M059J (cell line): ENCODE results near the gene DLG5. TPM values are rescaled to one million over a fixed set of nuclear protein-coding genes. Genes with fewer than 3 reads are reported as not detected.

ENCODE experiments used
- DNase-seq: peaks from one replicate; pipeline ENCODE4 v3.0.0-alpha.2; 2012; ENCODE audit warnings: low read depth
- total RNA-seq: library from RNA; depleted of rRNA; stranded (reverse); fragments of >200 nt; shearing (Covaris generic); gene quantifications from 2 replicates; pipeline ENCODE4 v1.2.3, GENCODE V29; 2014

The DLG5 gene
- total RNA-seq, 1 experiment from 2014 or later: 19.5 TPM

DNA sequence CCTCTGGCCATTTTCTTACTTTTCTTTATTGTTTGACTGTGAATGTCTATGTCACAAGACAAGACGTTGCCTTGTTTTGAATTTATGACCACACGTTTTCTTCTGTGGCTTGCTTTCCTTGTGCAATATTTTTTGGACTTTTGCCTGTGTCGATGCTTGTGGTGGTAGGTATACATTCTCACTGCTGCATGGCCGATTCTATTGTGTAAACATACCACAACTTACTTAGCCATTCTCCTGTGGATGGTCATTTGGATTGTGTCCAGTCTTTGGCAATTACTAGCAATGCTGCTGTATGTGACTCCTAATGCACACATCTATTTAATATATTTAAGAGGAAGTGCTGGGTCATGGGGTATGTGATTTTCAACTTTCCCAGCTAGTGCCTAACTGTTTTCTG is 18.0 kb upstream of the DLG5 start:
- DNase-seq: peak; percentile 90

DNA sequence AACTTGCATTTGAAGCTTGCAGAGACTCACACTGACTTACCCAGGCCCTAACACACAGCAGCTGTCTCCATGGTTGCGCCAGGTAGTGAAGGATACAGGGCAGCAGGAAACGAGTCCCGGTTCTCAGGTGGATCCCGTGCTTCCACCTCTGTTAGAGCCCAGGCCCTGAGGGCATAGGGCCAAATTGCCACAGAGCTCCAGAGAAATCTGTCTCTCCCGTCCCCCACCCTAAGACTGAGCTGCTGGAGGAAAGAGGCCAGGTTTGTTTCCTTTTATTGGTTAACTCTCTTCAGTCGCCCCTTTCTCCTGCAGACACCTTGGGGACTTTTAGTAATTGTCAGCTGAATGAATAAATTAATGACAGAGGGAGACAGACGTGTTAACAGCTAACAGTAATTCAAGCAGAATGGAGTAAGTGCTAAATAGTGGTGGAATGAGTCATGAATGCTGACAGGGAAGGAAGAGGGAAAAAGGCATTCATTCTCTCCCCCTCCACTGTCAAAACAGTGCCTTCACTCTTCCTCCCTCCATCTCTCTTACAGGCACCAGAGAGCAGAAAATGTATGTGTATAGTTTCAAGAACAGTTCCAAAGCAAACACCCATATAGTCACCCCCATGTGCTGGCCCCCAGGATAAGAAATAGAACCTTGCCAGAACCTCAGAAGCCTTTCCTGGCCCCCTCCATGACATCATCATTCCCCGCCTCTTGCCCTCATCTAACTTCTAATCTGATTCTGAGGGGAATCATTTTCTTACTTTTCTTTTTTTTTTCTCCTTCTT is 16.8 kb upstream of the DLG5 start:
- DNase-seq: peak; percentile 84

DNA sequence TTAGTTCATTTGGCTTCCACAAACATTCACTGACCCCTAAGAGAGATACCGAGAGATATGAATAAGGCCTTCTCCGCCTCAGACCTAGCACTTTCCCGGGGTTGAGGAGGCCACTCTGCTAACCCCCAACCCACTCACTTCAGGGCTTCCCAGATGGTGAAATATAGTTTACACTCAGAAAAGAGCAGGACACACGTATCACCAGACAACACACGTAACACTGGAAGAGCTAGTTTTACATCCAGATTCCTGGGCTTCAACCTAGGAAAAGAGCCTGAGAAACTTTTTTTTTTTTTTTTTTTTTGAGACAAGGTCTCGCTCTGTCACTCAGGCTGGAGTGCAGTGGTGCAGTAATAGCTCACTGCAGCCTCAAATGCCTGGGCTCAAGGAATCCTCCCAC is 15.2 kb upstream of the DLG5 start:
- no peak for DNase-seq

DNA sequence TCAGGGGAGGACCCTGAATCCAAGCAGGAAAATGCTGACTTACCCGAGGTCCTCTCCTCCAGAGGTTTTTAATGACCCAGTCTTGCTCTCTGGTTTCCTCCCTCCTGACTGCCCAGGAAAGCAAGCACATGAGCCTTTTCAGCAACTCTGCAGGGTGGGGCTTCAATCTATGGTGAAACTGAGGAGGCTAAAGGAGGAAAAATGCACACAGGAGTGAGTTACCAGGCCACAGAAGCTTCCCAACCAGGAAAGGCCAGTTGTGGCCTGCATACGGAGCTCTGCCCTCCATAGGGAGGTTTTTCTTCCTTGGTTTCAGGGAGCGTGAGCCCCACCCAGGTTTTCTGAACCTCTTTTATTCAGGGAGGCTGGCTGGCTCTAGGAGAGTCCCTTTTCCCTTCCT is 14.1 kb upstream of the DLG5 start:
- no peak for DNase-seq

DNA sequence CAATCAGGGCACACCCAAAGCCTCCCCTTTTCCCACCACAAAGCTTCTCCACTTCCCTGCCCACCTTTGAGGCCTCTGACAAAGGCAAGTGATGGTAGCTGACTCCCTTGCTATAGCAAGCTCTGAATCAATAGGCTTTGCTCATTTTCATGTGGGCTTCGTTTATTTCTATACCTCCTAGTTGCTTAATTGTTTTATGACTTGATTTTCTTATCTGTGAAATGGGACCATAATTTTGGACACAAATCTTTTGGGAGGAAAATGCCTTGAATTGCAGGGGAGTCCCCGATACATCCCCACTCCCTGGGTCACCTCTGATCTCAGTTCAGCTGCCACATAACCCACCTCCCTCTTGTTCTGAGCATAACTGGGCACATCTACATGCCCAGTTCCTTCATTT is 13.7 kb upstream of the DLG5 start:
- no peak for DNase-seq

DNA sequence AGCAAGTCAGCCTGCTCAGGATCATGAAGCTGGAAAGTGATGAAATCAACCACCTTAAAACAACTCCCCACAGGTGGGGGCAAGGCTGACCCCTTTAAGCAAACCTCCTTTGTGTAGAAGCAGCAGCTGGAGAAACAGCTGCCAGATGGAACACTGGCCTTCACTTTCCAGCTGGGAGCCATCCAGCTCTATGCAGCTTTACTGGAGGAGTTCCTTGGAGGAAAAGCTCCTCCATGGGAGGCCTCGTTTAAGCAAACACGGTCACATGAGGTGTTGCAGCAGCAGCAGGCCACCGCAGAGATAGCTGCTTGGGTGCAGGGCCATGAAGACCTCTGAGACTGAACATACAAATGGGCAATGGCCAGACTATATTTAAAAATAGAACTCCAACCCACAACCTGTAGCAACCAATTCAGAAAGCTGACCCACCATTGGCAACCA is 13.0 kb upstream of the DLG5 start:
- no peak for DNase-seq

DNA sequence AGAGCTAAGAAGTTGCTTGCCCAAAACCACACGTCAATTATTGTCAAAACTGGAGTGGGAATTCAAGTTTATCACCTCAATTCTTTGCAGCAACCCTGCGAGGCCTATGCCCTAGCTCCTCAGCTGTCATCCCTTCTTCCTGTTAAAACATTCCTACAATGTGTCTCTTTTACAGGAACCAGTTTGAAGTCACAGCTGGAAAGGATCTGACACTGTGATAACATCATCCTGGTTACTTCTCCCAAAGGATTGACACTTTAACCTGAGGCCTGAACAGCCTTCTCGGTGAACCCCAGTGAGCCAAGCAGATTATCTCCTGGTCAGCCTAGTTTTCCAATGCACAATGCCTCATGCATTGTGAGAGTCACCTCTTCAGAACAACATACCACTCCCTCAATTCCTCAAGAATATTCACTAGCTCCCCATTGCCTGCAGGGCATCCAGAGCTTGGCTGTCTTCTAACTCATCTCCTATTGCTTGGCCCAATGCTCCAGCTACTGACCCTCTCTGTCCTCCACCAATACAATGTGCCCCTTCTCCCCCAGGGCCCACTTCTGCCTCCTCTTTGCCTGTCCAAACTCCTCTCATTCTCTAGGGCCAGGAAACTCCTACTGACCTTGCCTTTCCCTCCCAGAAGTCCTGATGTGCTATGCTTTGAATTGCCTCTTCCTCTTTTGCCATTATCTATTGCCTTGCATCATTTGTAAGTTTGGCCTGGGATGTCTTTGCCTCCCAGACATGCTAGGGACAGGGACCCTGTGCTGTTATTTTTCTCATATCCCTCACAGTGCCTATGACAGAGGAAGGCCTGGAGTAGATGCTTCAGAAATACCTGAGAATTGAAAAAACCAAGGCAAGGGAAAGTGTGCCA is 10.4 kb upstream of the DLG5 start:
- DNase-seq: no peak

DNA sequence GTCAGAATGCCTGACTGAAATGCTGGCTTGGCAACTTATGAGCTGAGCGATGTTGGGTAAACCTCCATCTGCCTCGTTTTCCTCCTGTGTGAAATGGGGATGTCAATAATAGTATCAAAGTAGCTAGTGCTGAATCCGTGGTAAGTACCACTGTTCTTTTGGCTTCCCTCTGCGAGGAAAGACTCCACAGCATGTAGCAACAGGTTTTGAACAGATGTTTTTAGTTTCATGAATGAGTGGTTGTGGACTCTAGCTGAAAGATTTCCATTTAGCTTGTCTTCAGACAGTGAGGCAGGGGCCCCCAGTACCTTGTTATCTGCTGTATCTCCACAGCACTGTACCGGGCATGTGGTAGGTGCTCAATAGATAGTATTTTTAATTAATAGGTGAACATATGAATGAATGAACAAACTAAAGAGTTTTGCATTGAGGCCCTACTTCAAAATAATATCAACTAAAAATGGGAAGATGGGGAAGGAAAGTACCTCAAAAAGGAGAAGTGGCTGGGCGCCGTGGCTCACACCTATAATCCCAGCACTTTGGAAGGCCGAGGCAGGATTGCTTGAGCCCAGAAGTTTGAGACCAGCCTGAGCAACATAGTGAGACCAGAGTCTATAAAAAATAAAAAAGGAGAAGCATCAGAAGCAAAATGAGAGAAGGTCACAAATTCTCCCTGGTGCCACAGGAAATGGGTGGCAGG is 5.6 kb upstream of the DLG5 start:
- no peak for DNase-seq

DNA sequence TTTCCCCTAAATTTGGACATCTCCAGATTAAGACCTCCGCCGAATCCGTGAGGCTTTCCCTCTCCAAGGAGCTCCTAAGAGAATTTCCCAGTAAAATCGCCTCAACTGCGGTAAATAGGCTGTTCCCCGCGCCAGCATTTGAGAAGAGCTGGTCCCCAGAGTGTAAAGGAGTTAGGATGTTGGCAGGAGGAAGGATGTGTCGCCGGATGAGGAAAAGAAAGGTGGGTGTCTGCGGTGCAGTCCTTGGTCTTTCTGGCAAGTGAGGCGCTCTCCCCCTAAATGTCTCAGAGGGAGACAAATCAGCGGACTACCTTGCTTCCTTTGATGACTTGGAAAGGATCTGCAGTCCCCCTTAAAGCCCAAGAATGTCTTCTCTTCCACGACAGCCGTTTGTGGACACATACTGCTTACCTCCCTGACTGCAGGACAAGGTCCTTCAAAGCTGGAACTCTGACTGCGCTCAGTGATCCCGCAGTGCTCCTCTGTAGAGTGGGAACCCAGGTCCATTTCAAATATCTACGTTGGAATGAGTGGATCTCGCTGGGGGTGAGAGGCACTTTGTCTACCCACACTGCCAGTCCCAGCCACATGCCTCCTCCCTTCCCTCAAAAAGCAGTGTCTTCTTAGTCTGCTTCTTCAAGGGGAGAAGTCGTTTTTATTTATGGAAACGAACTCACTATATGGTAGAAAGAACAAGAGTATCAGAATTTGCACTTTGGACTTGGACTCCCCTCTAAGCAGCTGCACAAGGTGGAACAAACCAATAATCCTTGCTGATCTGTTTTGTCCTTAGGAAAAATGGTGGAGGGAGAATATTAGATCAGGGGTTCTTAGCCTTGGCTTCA is 1.1 kb upstream of the DLG5 start:
- DNase-seq: no peak

DNA sequence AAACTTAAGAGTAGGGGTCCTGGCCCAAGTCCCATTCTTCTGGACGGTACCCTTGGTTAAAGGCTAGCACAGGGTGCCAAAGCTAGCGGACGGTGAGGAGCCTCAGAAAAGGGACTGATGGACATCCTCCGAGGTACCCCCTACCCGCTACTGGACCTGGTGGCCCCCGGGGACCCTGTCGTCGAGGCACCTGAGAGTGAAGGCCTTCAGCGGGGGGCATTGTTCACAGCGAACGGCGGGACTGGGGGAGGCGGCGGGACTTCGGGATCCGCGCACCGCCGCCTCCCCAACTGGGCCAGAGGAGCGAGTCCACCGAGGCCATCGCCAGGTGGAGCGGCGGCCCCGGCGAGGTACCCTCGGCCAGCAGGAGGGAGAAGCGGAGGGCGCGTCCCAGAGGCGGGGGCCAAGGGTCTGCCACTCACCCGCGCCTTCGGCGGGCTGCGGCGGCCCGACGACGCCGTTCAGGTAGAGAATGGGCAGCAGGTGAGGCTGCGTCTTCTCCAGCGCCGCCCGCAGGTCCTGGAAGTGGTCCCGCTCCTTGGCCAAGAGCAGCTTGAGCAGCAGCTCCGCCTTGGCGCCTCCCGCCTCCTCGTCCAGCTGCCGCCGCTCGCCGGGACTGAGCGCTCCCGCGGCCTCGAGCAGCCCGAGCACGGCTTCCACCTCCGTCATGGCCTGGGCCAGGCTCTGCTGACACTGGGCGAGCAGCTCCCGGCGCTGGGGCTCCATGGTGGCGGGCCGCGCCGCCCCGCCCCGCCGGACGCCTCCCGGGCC is 575 bp downstream of the DLG5 start:
- peak; percentile 44 for DNase-seq

DNA sequence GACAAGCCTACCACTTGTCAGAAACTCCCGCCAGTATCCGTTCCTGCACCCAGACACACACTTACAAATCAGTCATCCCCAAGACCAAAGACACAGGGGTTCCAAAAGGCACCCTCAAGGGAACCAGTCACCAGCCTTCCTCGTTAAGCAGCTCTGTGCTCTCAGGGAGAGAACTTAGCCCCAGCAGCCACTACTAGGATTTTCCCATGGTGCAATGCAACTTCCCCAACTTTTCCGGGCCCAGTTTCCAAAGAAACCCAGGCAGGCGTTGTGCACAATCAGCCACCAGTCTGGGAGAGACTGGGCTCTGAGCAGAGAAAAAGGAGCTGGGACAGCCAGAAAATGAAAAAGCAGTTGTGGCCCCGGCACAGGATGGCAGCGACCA is 1.2 kb downstream of the DLG5 start:
- peak; percentile 47 for DNase-seq

DNA sequence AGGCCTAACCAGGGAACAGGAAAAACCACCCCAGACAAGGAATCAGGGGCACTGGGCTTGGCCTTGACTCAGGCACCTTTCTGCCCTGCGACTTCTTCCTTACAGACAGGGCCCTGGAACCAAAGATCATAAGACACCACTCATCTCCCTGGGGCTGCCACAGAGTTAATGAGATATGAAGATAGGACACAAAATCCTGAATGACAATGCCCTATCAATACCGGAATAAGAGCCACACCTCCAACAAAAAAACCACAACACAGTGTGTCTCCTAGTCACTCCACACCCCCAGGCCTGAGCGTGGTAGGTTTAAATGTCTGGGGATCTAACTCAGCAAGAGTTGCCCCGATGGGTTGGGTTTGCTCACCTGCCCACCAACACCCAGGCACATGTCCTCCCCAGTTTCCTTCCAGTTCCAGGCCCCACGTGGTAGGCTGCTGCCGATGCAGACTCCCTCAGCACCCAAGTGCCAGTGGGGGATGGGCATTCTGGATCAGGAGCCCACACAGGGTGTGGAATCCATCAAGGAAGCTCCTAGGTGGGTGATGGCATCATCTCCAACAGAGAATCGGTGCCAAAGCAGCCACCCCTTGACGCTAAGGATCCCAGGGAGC is 3.9 kb downstream of the DLG5 start:
- no peak for DNase-seq

DNA sequence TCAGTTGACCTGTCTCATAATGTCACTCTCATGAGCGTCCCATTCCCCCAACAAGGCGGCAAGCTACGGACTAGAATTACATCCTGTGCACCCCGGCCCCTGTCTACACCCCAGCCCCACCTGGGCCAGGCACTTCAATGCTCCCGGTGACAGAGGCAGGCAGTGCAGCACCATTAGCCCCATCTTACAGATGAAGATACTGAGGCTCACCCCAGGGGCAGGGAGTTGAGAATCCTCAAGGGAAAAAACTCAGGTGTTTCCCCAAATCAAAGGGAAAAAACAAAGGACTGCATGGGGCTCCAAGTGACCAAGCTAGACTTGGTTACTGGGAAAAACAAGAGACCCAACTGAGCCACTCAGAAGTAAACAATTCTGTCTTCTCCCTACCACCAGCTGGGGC is 4.5 kb downstream of the DLG5 start:
- DNase-seq: no peak

DNA sequence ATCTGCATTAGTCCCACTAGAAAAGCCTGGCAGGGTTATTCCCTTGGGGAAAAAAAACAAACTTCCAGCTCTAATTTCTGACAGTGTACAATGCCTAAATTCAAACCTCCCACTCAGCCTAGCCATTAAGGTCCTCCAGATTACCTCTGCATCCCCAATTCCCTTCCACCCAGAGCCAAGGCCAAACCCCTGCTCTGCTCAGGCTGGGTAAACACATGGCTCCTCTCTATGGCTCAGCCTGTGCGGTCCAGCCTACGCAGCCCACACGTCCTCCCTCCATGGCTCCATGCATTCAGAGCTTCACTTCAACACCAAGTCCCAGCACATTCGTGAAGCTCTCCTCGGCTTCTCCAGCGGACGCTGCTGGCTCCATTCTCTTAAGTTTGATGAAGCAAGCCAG is 5.2 kb downstream of the DLG5 start:
- no peak for DNase-seq

DNA sequence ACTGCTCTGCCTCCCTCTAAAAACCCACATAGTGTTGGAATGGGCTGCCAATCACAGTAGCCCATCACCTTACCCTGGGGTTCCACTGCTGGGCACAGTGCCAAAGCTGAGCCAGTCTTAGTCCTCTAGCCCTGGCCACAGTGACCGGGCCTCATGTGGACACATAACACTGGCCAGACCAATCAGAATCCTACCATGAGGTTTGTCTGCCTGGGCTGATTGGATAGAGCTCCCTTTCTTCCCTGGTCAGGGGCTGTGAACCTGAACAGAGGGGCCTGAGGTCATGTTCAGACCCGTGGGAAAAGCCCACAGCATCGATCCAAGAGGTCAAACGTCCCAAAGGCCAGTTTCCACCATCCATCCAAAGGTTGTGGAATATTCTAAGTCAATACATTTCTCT is 6.1 kb downstream of the DLG5 start:
- DNase-seq: no peak

DNA sequence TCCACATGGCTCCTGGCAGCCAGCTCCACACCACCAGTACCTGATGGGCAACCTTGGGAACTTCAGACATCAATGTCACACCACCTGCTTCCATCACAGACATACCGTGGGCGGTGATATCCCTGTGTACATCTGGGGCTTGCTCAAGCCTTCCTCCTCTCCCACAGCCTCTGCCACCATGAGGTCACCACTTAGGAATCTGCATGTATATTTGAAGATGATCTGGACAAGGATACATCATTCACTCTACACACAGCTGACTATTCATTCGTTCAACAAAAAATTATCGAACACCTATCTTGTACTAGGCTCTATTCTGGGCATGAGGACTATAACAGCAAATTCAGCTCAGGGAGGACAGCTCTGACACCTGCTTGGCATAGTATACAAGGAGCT is 6.8 kb downstream of the DLG5 start:
- peak; percentile 50 for DNase-seq

DNA sequence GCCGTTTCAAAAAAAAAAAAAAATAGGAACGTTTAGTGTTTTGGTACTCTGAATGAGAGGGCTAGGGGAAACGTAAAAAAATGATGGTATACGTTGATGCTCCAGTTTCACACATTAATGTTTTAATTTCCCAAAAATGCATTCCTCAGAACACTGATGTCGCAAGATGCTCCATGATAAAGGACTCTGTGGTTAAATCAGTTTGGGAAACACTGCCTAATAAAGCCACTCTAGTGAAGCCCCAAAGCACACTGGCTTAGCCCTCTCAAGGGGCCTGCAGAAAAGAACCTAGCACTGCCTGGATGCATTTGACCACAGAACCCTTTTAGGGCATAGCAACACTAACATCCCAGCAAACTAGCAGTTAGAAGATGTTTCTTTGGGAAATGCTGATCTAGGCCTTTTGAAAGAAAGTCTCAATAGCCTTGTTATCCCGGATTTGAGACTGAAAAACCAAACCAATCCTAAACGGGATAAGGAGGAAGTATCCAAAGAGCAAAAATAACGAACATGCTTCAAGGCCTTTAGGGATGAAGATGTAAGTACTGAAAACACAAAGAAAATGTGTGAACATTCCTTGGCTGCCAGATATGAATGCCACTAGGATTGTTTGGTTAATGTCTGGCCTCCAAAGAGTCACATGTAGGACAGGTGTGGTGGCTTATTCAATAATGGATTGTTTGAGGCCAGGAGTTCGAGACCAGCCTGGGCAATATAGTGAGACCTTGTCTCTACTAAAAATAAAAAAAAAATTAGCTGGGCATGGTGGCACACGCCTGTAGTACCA is 11.0 kb downstream of the DLG5 start:
- DNase-seq: no peak

DNA sequence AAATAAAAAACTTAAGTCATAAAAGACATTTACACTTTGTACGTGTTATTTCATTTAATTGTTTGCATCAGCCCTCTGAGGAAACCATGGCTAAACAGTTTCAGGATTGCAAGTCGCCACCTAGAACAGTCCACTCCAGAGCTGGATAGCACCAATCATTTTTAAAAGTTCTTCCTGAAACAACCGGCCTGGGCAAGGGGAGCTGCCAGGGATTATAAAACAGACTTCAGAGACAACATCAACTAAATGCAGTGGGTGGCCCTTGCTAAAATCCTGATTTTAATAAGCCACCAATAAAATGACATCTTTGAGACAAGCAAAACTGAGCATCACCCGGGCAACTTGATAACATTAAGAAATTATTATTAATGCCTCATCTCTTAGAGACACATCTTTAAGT is 13.5 kb downstream of the DLG5 start:
- DNase-seq: no peak

DNA sequence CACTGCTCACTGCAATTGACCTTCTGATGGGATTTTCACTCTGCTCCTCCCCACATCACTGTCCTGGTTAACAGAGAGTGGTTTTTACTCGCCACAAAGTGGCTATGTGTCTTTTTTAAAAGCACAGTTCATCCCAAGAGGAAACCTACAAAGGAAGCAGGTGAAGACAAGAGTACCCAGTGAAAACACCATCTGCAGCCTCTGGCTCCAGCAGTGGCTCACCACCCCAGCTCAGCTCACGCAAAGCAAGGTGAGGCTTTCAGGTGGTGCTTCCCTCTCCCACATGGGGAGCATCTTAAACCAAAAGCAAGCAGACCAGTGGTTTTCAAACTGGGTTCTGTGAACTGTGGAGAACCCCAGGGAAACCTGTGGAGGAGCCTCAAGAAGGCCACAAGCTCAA is 14.0 kb downstream of the DLG5 start:
- no peak for DNase-seq
